Mesothelial cell of epicardium (in vitro differentiated cells): ENCODE measurements around the gene KCNJ8. TPM values are rescaled to one million over a fixed set of nuclear protein-coding genes. Genes with fewer than 3 reads are reported as not detected.

Experiments used
- DNase-seq, 2 experiments: peaks; one replicate each; pipeline ENCODE4 v3.0.0; 2021; ENCODE audit warnings: low spot score in 2 of 2; ENCODE audit not compliant: unreplicated experiment in 2 of 2
- H3K27ac Mint-ChIP-seq: 2 replicates; pipeline ENCODE4 v1.8.0; 2021; ENCODE audit warnings: mixed read lengths
- H3K27me3 Mint-ChIP-seq: 2 replicates; pipeline ENCODE4 v1.8.0; 2021; ENCODE audit warnings: low read depth, mixed read lengths
- H3K36me3 Mint-ChIP-seq: 2 replicates; pipeline ENCODE4 v1.8.0; 2021; ENCODE audit warnings: mixed read lengths
- H3K4me1 Mint-ChIP-seq: 2 replicates; pipeline ENCODE4 v1.8.0; 2021; ENCODE audit warnings: mixed read lengths
- H3K4me3 Mint-ChIP-seq: 2 replicates; pipeline ENCODE4 v1.8.0; 2021; ENCODE audit warnings: mild to moderate bottlenecking, moderate library complexity, mixed read lengths
- H3K9me3 Mint-ChIP-seq: 2 replicates; pipeline ENCODE4 v1.8.0; 2021; ENCODE audit warnings: mixed read lengths
- total RNA-seq: library from RNA; stranded (reverse); gene quantifications from 3 replicates; pipeline ENCODE4 v1.2.1, GENCODE V29; 2021
- TF ChIP-seq, protein P1 (sequence below): fragments of 200-600 bp; sonication (generic); IDR thresholded peaks from one replicate; pipeline ENCODE4 v1.5.0; 2021; ENCODE audit warnings: antibody characterized with exemption; ENCODE audit not compliant: unreplicated experiment

The KCNJ8 gene
- total RNA-seq, 1 donor from 2014 or later, result 2.9 TPM

DNA sequence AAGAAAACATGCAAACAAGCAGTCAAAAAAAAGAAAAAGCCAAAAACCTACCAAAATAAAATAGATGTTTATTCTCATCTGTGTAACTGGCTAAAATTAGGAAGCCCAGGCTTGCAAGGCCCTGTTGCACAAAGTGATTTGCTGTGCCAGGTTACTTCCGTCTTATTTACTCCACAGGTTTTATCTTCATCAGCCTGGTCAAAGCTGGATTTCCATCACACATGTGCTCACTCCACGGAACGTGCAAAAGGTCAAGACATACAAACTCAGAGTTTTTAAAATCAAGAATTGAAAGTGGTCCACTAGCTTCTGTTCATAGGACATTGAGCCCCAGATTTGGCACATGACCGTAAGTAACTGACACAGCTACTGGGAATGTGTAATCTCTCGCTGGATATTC is 14.8 kb downstream of the KCNJ8 start:
- H3K4me1 Mint-ChIP-seq, result peaks cover 25% of the 10 kb centered on the region
- H3K27me3 Mint-ChIP-seq, result peaks cover 12% of the 10 kb centered on the region
- peaks cover 9% of the 10 kb centered on the region for H3K9me3 Mint-ChIP-seq
- TF ChIP-seq, protein P1, sequence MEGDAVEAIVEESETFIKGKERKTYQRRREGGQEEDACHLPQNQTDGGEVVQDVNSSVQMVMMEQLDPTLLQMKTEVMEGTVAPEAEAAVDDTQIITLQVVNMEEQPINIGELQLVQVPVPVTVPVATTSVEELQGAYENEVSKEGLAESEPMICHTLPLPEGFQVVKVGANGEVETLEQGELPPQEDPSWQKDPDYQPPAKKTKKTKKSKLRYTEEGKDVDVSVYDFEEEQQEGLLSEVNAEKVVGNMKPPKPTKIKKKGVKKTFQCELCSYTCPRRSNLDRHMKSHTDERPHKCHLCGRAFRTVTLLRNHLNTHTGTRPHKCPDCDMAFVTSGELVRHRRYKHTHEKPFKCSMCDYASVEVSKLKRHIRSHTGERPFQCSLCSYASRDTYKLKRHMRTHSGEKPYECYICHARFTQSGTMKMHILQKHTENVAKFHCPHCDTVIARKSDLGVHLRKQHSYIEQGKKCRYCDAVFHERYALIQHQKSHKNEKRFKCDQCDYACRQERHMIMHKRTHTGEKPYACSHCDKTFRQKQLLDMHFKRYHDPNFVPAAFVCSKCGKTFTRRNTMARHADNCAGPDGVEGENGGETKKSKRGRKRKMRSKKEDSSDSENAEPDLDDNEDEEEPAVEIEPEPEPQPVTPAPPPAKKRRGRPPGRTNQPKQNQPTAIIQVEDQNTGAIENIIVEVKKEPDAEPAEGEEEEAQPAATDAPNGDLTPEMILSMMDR, result no peak
- no peak overlapping the region for H3K27ac Mint-ChIP-seq
- DNase-seq, result no peak
- no peak overlapping the region for H3K4me3 Mint-ChIP-seq
- H3K36me3 Mint-ChIP-seq, result peaks cover 2% of the 10 kb centered on the region

DNA sequence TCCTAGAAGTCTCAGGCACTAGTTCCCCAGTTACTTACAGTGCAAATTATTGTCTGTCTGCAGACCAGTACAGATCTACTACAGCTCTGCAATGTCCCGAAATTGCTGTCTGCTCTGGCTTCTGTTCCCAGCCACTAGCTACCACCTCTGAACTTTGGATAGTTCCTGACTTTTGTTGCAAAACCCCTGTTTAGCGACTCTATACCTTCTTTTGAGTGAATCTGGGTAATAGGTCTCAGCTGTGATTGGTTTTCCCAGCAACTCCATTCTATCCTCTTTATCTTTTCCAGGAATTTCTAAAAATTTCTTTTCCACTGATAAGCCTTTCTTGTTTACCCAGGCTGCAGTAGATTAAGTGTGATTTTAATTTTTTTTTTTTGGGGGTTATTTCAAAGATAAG is 16.8 kb downstream of the KCNJ8 start:
- H3K9me3 Mint-ChIP-seq, result peaks cover 9% of the 10 kb centered on the region
- no peak for DNase-seq
- H3K27me3 Mint-ChIP-seq, result peaks cover 9% of the 10 kb centered on the region
- TF ChIP-seq, protein P1, result no peak
- peaks cover 30% of the 10 kb centered on the region for H3K4me1 Mint-ChIP-seq
- H3K36me3 Mint-ChIP-seq, result peaks cover 2% of the 10 kb centered on the region
- H3K4me3 Mint-ChIP-seq, result no peak overlapping the region
- no peak overlapping the region for H3K27ac Mint-ChIP-seq

DNA sequence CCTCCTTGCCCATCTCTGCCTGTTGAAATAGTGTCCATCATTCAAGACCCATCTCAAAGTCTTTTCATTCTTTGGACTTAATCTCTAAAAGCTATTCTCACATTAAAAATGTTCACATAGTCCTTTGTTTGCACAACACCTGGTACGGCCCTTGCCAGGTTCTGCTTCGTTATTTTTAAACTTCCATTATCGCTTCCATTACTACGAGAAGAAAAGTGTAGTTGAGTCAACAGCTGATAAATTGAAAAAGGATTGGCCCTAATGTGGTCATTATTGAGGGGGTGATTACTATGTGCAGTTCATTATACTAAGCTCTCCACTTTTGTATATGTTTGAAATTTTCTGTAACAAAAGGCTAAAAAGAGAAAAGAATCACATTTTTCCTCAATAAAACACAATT is 17.8 kb downstream of the KCNJ8 start:
- no peak for DNase-seq
- Mint-ChIP-seq H3K4me3 (no peak overlapping the region), H3K36me3 (peaks cover 2% of the 10 kb centered on the region), H3K9me3 (peaks cover 9% of the 10 kb centered on the region), H3K27me3 (peaks cover 7% of the 10 kb centered on the region), H3K27ac (no peak overlapping the region), H3K4me1 (peaks cover 38% of the 10 kb centered on the region)
- TF ChIP-seq, protein P1, result no peak

DNA sequence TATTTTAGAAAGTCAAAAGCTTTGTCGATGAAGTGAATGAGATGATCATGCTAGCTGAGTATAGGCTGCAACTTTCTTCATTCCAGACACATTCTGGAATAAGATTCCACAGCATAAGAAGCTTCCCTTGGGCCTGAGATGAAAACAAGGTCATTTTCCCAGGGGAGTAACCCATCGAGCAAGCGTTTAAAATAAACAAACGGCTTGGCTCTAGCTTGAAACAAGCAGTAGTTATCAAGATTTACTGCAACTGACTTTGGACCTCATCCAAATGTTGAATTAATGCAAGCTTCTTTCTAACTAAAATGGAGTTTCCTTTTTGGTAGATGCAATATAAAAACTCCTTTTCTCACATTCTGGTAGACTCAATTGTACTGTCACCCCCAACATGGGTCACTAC is 23.0 kb downstream of the KCNJ8 start:
- no peak overlapping the region for H3K4me3 Mint-ChIP-seq
- no peak for DNase-seq
- H3K9me3 Mint-ChIP-seq, result peaks cover 27% of the 10 kb centered on the region
- peaks cover 12% of the 10 kb centered on the region for H3K27me3 Mint-ChIP-seq
- peaks cover 33% of the 10 kb centered on the region for H3K4me1 Mint-ChIP-seq
- TF ChIP-seq, protein P1, result no peak
- peak overlapping the region; percentile 92 for H3K27ac Mint-ChIP-seq
- H3K36me3 Mint-ChIP-seq, result peaks cover 3% of the 10 kb centered on the region

DNA sequence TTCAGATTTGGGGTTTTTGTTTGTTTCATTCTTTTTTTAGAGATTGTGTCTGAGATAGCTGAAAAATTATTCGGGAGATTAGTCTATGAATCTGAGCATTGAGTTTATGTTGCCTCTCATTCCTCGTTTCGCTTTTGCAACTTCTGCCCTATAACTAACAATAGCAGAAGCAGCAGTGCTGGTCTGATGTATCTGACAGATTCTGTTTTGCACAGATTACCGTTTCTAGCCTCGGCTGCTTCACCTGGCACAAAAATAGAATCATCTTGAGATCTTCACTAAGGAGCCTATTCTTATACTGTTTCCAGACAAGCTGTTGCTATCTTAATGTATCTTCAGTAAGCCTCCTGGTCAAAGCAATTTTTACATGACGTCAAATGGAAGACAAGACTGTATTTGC is 29.2 kb downstream of the KCNJ8 start:
- no peak for DNase-seq
- Mint-ChIP-seq H3K27ac (no peak overlapping the region), H3K36me3 (peaks cover 3% of the 10 kb centered on the region), H3K9me3 (peaks cover 58% of the 10 kb centered on the region), H3K4me3 (no peak overlapping the region), H3K27me3 (peaks cover 11% of the 10 kb centered on the region), H3K4me1 (peaks cover 5% of the 10 kb centered on the region)
- TF ChIP-seq, protein P1, result no peak

DNA sequence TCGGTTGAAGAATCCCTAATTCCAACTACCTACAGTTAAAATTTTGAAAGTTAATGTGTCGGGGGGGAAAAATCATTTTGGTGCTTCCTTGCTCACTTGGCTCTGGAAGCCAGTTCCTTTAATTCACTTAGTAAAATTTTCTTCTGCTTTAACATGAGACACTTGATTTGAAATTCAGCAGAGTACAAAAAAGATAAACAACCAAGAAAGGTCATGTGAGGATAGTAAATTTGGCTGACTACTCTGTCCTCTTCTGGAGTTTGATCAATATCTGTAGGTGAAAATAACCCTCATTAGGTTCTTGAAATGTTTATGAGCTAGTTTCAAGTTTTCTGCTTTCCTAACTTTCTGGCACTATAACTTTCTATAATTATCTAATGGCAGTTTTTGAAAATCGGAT is 43.4 kb downstream of the KCNJ8 start:
- H3K4me1 Mint-ChIP-seq, result peaks cover 5% of the 10 kb centered on the region
- no peak overlapping the region for H3K4me3 Mint-ChIP-seq
- no peaks in the 10 kb centered on the region for H3K36me3 Mint-ChIP-seq
- DNase-seq, result no peak
- TF ChIP-seq, protein P1, result no peak
- H3K27ac Mint-ChIP-seq, result no peak overlapping the region
- H3K27me3 Mint-ChIP-seq, result peaks cover 15% of the 10 kb centered on the region
- H3K9me3 Mint-ChIP-seq, result peaks cover 20% of the 10 kb centered on the region
